Upper lobe of right lung (tissue), 1 donor: Measurements from ENCODE around the gene CIT. TPM values are rescaled to one million over a fixed set of nuclear protein-coding genes. Genes with fewer than 3 reads are reported as not detected.

Experiments used
- ATAC-seq: fragments of 200-7000 bp; cut with Tn5 transposase; one replicate; pipeline ENCODE4 v1.9.1; 2020; ENCODE audit warnings: mild to moderate bottlenecking, moderate library complexity
- DNase-seq: peaks from one replicate; pipeline ENCODE4 v3.0.0-alpha.2; 2020
- H3K27ac ChIP-seq: fragments of 200-600 bp; one replicate; pipeline ENCODE4 v1.8.0; 2022
- H3K27me3 ChIP-seq: fragments of 200-600 bp; one replicate; pipeline ENCODE4 v1.8.0; 2022; ENCODE audit warnings: mild to moderate bottlenecking
- H3K36me3 ChIP-seq: fragments of 200-600 bp; one replicate; pipeline ENCODE4 v1.8.0; 2022
- H3K4me1 ChIP-seq: fragments of 200-600 bp; one replicate; pipeline ENCODE4 v1.8.0; 2022
- H3K4me3 ChIP-seq: fragments of 200-600 bp; one replicate; pipeline ENCODE4 v1.8.0; 2022; ENCODE audit warnings: mild to moderate bottlenecking
- H3K9me3 ChIP-seq: fragments of 200-600 bp; one replicate; pipeline ENCODE4 v1.8.0; 2022
- intact Hi-C: fragments of 100-400 bp; cut with DNase I; formaldehyde crosslinking; loops from one replicate; pipeline ENCODE4 v1.11.0; 2022
- total RNA-seq: library from RNA; stranded (reverse); fragmentation: NEBNext Ultra II Directional; extraction: Animal tissue kit (Norgen Biotek cat#: 25700); gene quantifications from one replicate; pipeline ENCODE4 v1.2.1, GENCODE V29; 2021
- TF ChIP-seq, protein P1 (sequence below): fragments of 200-600 bp; IDR thresholded peaks from one replicate; pipeline ENCODE4 v1.8.0; 2022; ENCODE audit warnings: antibody characterized with exemption
- donor health status: DM: no; HTN: yes; CAD: no; lungs with severe emphysema.

Gene CIT
- total RNA-seq, 1 donor from 2014 or later: 6.8 TPM

- intact Hi-C loops: no loop called here
- Histone ChIP-seq H3K4me3 (no peak overlapping the region), H3K9me3 (no peaks in the 10 kb centered on the region), H3K27me3 (no peaks in the 10 kb centered on the region), H3K4me1 (peaks cover 3% of the 10 kb centered on the region), H3K27ac (no peak overlapping the region), H3K36me3 (no peaks in the 10 kb centered on the region)
- no peak for DNase-seq
- TF ChIP-seq, protein P1, sequence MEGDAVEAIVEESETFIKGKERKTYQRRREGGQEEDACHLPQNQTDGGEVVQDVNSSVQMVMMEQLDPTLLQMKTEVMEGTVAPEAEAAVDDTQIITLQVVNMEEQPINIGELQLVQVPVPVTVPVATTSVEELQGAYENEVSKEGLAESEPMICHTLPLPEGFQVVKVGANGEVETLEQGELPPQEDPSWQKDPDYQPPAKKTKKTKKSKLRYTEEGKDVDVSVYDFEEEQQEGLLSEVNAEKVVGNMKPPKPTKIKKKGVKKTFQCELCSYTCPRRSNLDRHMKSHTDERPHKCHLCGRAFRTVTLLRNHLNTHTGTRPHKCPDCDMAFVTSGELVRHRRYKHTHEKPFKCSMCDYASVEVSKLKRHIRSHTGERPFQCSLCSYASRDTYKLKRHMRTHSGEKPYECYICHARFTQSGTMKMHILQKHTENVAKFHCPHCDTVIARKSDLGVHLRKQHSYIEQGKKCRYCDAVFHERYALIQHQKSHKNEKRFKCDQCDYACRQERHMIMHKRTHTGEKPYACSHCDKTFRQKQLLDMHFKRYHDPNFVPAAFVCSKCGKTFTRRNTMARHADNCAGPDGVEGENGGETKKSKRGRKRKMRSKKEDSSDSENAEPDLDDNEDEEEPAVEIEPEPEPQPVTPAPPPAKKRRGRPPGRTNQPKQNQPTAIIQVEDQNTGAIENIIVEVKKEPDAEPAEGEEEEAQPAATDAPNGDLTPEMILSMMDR: no peak
- no peak for ATAC-seq
Observed at GRCh38 chr12:119705182-119705581, 171.9 kb downstream of the CIT start.

DNA sequence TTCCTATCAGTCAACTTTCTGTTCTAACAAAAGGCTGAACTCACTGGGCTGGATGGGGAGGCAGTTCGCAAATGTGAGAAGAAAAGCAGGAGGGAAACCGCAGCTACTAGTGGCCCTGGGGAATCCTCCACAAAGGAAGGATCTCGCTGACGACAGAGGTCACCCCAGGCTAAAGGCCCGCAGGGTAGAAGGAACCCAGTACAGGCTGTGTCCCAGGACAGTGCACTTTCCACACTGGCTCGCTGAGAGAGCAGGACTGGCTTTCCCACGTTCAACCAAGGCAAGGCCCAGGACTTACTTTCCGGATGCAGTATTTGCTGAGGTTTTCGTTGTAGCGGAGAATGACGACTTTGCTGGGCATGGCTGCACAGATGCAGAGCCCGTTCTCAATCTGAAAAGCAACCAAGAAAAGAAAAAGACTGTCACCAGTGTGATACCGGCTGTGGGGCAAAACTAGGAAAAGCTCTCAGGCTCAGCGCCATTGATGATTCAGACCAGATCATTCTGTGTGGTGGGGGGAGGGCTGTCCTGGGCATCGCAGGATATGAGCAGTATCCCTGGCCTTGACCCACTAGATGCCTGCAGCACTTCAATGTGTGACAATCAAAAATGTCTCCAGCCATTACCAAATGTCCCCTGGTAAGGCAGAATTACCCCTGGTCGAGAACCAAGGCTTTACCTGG lies 172.9 kb downstream of the CIT start:
- Histone ChIP-seq H3K9me3 (no peaks in the 10 kb centered on the region), H3K4me1 (no peaks in the 10 kb centered on the region), H3K4me3 (no peak overlapping the region), H3K36me3 (peaks cover 3% of the 10 kb centered on the region), H3K27ac (no peak overlapping the region), H3K27me3 (no peaks in the 10 kb centered on the region)
- TF ChIP-seq, protein P1: no peak
- intact Hi-C loops: no loop called here
- ATAC-seq: no peak
- no peak for DNase-seq

- H3K36me3 ChIP-seq: peaks cover 3% of the 10 kb centered on the region
- no peaks in the 10 kb centered on the region for H3K9me3 ChIP-seq
- no peaks in the 10 kb centered on the region for H3K4me1 ChIP-seq
- DNase-seq: no peak
- H3K4me3 ChIP-seq: no peak overlapping the region
- ATAC-seq: no peak
- H3K27ac ChIP-seq: no peak overlapping the region
- no peaks in the 10 kb centered on the region for H3K27me3 ChIP-seq
- TF ChIP-seq, protein P1: no peak
- intact Hi-C loops: no loop called here
Observed at GRCh38 chr12:119700078-119700477, 177.0 kb downstream of the CIT start.

DNA sequence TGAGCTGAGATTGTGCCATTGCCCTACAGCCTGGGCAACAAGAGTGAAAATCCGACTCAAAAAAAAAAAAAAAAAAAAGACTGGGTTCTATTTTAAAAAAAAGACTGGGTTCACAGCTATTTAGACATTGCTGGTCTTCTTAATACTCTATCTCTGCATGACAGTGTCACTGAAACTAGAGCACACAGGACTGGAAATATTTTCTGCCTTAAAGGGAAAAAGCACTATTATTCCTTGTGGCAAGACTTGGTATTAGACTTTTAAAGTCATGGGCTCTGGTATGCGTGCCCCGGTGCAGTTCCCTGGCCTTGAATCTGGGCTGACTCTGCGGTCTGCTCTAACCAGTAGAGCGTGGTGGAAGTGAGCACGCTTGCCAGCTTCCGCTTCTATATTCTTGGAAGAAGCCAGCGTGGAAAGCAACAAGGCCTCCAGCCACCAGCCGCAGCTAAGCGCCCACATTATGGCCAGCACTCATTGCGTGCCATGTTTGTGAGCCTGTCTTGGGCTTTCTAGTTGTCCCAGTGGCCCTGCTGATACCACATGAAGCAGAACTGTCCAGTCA lies 177.8 kb downstream of the CIT start:
- TF ChIP-seq, protein P1: no peak
- Histone ChIP-seq H3K27ac (no peak overlapping the region), H3K4me1 (peaks cover 3% of the 10 kb centered on the region), H3K9me3 (no peaks in the 10 kb centered on the region), H3K36me3 (peaks cover 3% of the 10 kb centered on the region), H3K4me3 (no peak overlapping the region), H3K27me3 (no peaks in the 10 kb centered on the region)
- ATAC-seq (no peak), DNase-seq (no peak)
- intact Hi-C loops: no loop called here

DNA sequence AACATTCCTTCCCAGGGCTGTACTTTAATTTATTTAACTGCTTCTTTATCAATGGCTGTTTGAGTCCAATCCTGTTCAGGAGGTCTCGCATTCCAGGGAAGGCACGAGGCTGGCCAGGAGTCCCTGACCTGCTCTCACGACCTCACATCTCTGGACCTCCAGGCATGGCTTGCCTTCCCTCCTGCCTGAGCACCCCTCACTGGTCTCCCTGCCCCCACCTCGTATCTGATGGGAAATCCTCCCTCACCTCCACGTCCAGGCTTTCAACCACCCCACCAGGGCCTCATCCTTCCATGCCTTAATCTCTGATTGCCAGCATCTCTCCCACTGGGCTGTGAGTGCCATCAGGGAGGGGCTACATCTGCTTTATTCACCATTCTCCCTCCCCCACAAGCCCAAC lies 180.2 kb downstream of the CIT start:
- H3K36me3 ChIP-seq: peaks cover 3% of the 10 kb centered on the region
- no peak overlapping the region for H3K27ac ChIP-seq
- TF ChIP-seq, protein P1: no peak
- no peak for DNase-seq
- intact Hi-C loops: no loop called here
- peaks cover 22% of the 10 kb centered on the region for H3K4me1 ChIP-seq
- no peak for ATAC-seq
- H3K4me3 ChIP-seq: no peak overlapping the region
- no peaks in the 10 kb centered on the region for H3K27me3 ChIP-seq
- H3K9me3 ChIP-seq: no peaks in the 10 kb centered on the region
